Osteoblast (primary cell): ENCODE results near the gene KRTAP5-2. TPM values are rescaled to one million over a fixed set of nuclear protein-coding genes. Genes with fewer than 3 reads are reported as not detected.

Experiments used
- DNase-seq: peaks from one replicate; pipeline ENCODE4 v3.0.0; 2011; ENCODE audit warnings: low spot score, mixed read lengths; ENCODE audit not compliant: insufficient read length; ENCODE audit errors: missing footprints
- H2AFZ ChIP-seq: 2 replicates; pipeline ENCODE4 v1.6.0; 2011; ENCODE audit warnings: mild to moderate bottlenecking, low read length
- H3K27ac ChIP-seq: 2 replicates; pipeline ENCODE4 v1.5.1; 2011; ENCODE audit warnings: mild to moderate bottlenecking, low read depth, low read length, moderate library complexity
- H3K27me3 ChIP-seq: 2 replicates; pipeline ENCODE4 v1.6.0; 2012; ENCODE audit warnings: mild to moderate bottlenecking, control low read depth, inconsistent platforms, low read length, moderate library complexity; ENCODE audit not compliant: insufficient read depth
- H3K36me3 ChIP-seq: 2 replicates; pipeline ENCODE4 v1.5.1; 2011; ENCODE audit warnings: mild to moderate bottlenecking, low read length, control low read depth, moderate library complexity; ENCODE audit not compliant: insufficient read depth
- H3K4me1 ChIP-seq: 2 replicates; pipeline ENCODE4 v1.5.1; 2011; ENCODE audit warnings: mild to moderate bottlenecking, low read length, control low read depth, moderate library complexity; ENCODE audit not compliant: insufficient read depth
- H3K4me2 ChIP-seq: 2 replicates; pipeline ENCODE4 v1.6.0; 2011; ENCODE audit warnings: mild to moderate bottlenecking, low read length; ENCODE audit not compliant: insufficient read depth
- H3K4me3 ChIP-seq: fragments of 200-600 bp; sonication (generic); 3 replicates; pipeline ENCODE4 v1.5.1; 2012; ENCODE audit warnings: mild to moderate bottlenecking, low read length, inconsistent platforms; ENCODE audit not compliant: insufficient read depth
- H3K79me2 ChIP-seq: 2 replicates; pipeline ENCODE4 v1.6.0; 2012; ENCODE audit warnings: mild to moderate bottlenecking, low read length, control low read depth, inconsistent platforms; ENCODE audit not compliant: insufficient read depth
- H3K9me3 ChIP-seq: 2 replicates; pipeline ENCODE4 v1.5.1; 2011; ENCODE audit warnings: low read depth, low read length, control low read depth
- H4K20me1 ChIP-seq: 2 replicates; pipeline ENCODE4 v1.6.0; 2012; ENCODE audit warnings: mild to moderate bottlenecking, low read length, control low read depth; ENCODE audit not compliant: insufficient read depth
- CTCF ChIP-seq: IDR thresholded peaks from 2 replicates; pipeline ENCODE4 v1.5.1; 2011; ENCODE audit warnings: mild to moderate bottlenecking, low read depth, low read length, moderate library complexity; ENCODE audit errors: extremely low read depth
- total RNA-seq: library from RNA; depleted of rRNA; stranded (reverse); fragments of >200 nt; gene quantifications from 2 replicates; pipeline ENCODE4 v1.2.3, GENCODE V29; 2012

Gene KRTAP5-2
- total RNA-seq, 1 donor = not detected

- no peak for TF ChIP-seq CTCF
Observed at GRCh38 chr11:1555713-1556153, 42.4 kb downstream of the KRTAP5-2 start.

GRCh38 chr11:1554981-1555712 is 42.9 kb downstream of the KRTAP5-2 start:
- Histone ChIP-seq H3K36me3 (no peaks in the 10 kb centered on the region), H3K4me2 (no peak overlapping the region)
- TF ChIP-seq CTCF = no peak

More at GRCh38 chr11:1555713-1556153, 42.4 kb downstream of the KRTAP5-2 start:
- H2AFZ ChIP-seq = no peak overlapping the region
- no peaks in the 10 kb centered on the region for H3K79me2 ChIP-seq
- no peak overlapping the region for H3K4me3 ChIP-seq
- peaks cover 3% of the 10 kb centered on the region for H4K20me1 ChIP-seq
- H3K9me3 ChIP-seq = no peaks in the 10 kb centered on the region
- no peak overlapping the region for H3K4me2 ChIP-seq
- DNase-seq = no peak
- no peaks in the 10 kb centered on the region for H3K27me3 ChIP-seq
- no peak overlapping the region for H3K27ac ChIP-seq
- H3K36me3 ChIP-seq = no peaks in the 10 kb centered on the region
- peaks cover 15% of the 10 kb centered on the region for H3K4me1 ChIP-seq

DNA sequence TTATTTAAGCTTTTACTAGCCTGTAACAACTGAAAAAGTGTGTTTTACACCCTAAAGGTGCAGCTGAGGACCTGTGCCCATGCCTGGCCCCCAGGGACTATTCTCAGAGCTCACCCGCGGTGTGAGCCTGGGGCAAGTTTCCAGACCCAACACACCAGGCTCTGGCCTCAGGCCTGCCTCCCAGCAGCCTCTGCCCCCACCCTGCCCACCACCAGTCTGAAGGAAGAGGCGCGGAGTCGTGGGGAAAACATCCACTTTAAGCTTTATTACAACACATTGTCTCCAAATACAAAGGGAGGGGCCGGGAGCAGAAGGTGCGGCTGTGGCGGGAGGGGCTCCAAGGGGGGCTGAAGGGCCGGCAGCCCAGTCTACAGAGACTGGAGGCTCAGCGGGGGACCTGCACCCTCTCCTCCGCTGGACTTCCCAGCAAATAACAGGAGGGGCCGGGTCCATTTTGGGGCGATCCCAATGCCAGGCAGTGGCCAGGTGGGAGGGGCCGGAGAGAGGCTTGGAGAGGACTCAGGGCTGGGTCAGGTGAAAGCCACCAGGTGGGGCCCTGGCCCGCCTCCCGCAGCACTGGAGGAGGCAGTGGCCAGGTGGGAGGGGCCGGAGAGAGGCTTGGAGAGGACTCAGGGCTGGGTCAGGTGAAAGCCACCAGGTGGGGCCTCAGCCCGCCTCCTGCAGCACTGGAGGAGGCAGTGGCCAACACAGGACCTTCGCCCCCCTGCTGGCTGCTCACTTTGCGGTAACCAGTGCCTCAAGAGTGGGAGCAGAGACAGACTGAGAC is 44.1 kb downstream of the KRTAP5-2 start:
- H3K36me3 ChIP-seq = no peaks in the 10 kb centered on the region
- no peak overlapping the region for H3K27ac ChIP-seq
- no peaks in the 10 kb centered on the region for H4K20me1 ChIP-seq
- DNase-seq = no peak
- no peaks in the 10 kb centered on the region for H3K27me3 ChIP-seq
- no peak overlapping the region for H2AFZ ChIP-seq
- H3K4me3 ChIP-seq = no peak overlapping the region
- no peaks in the 10 kb centered on the region for H3K79me2 ChIP-seq
- no peaks in the 10 kb centered on the region for H3K9me3 ChIP-seq
- H3K4me1 ChIP-seq = peaks cover 8% of the 10 kb centered on the region
- H3K4me2 ChIP-seq = no peak overlapping the region
- TF ChIP-seq CTCF = no peak

More at GRCh38 chr11:1554981-1555712, 42.9 kb downstream of the KRTAP5-2 start:
- H3K27ac ChIP-seq = no peak overlapping the region
- no peaks in the 10 kb centered on the region for H3K9me3 ChIP-seq
- H4K20me1 ChIP-seq = no peaks in the 10 kb centered on the region
- no peaks in the 10 kb centered on the region for H3K79me2 ChIP-seq
- H3K4me3 ChIP-seq = no peak overlapping the region
- DNase-seq = peak; percentile 58
- H2AFZ ChIP-seq = no peak overlapping the region
- no peaks in the 10 kb centered on the region for H3K27me3 ChIP-seq
- peaks cover 15% of the 10 kb centered on the region for H3K4me1 ChIP-seq
